Chondrocyte (in vitro differentiated cells): Measurements from ENCODE around the gene L3HYPDH. TPM values are rescaled to one million over a fixed set of nuclear protein-coding genes. Genes with fewer than 3 reads are reported as not detected.

Experiments
- DNase-seq: peaks from one replicate; pipeline ENCODE4 v3.0.0; 2021; ENCODE audit warnings: mixed read lengths, low spot score
- H3K27ac Mint-ChIP-seq: one replicate; pipeline ENCODE4 v1.8.0; 2021; ENCODE audit warnings: mild to moderate bottlenecking, moderate library complexity, mixed read lengths; ENCODE audit not compliant: unreplicated experiment
- H3K27me3 Mint-ChIP-seq: 2 replicates; pipeline ENCODE4 v1.8.0; 2021; ENCODE audit warnings: low read depth, mixed read lengths
- H3K36me3 Mint-ChIP-seq: 2 replicates; pipeline ENCODE4 v1.8.0; 2021; ENCODE audit warnings: low read depth, mixed read lengths
- H3K4me1 Mint-ChIP-seq: 2 replicates; pipeline ENCODE4 v1.8.0; 2021; ENCODE audit warnings: low read depth, mild to moderate bottlenecking, mixed read lengths
- H3K4me3 Mint-ChIP-seq: one replicate; pipeline ENCODE4 v1.8.0; 2021; ENCODE audit warnings: mild to moderate bottlenecking, moderate library complexity, mixed read lengths; ENCODE audit not compliant: unreplicated experiment
- H3K9me3 Mint-ChIP-seq: 2 replicates; pipeline ENCODE4 v1.8.0; 2021; ENCODE audit warnings: low read depth, mixed read lengths
- CTCF ChIP-seq: fragments of 200-600 bp; sonication (generic); IDR thresholded peaks from 2 replicates; pipeline ENCODE4 v1.5.0; 2021; ENCODE audit warnings: antibody characterized with exemption, mild to moderate bottlenecking, moderate library complexity
- long read RNA-seq: library from polyadenylated mRNA; stranded (forward); transcript quantifications from one replicate; pipeline ENCODE4 v2.0.0, GENCODE V29; 2021
- total RNA-seq: library from RNA; stranded (reverse); gene quantifications from 3 replicates; pipeline ENCODE4 v1.2.1, GENCODE V29; 2021

The L3HYPDH gene
- 35.3 to 56.6 TPM (median 39.1 TPM) in 3 replicates for total RNA-seq
- long read RNA-seq, transcript L3HYPDH-201 (5 exons, 1,527 nt), result major isoform, 31 of 46 reads
- long read RNA-seq, partial matches to known transcripts, result 2 of 46 reads
- long read RNA-seq, other reads (novel, unspliced or antisense), result 13 of 46 reads

DNA sequence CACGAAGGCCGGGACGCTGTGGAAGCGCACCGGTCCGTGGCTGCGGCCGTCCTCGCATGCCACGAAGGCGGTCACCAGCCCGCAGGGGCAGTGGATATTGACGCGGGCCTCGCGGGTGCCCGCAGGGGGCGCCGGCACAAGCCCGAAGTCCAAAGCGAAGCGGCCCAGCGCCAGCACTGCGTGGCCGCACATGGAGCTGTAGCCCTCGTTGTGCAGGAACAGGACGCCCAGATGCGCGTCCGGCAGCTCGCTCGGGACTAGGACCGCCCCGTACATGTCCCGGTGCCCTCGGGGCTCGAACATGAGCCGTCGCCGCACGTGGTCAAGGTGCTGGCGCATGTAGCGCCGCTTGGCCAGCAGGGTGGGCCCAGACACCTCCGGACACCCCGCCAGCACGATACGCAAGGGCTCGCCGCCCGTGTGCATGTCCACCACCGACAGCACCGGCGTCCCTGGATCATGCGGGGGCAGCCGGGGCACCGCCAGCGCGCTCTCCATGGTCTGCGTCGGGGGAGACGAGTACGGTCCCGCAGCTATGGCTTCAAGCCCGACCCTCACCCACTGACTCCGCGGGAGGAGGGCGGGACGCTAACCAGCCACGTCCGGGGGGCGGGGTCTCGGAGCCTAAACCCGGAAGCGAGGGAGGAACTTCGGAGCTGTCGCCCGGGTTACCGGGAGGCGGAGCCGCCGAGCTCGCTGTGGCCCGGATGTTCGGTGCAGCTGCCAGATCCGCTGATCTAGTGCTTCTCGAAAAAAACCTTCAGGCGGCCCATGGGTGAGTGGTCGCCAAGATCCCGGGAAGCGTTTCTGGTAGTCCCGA, at the start of gene L3HYPDH, which contains the start of gene JKAMP:
L3HYPDH (minus strand) TSS at position 590 of the 820 bp plus-strand sequence; CDS start at position 498, 92 bp downstream.
JKAMP (plus strand) TSS at position 699 of the 820 bp plus-strand sequence; CDS start at position 772, 73 bp downstream.
- no peaks in the 10 kb centered on the region for H3K27me3 Mint-ChIP-seq
- no peaks in the 10 kb centered on the region for H3K9me3 Mint-ChIP-seq
- TF ChIP-seq CTCF, result peak; percentile 84
- DNase-seq, result peak; percentile 99
- peak within 1 kb of the TSS; percentile 97 for H3K27ac Mint-ChIP-seq
- peaks cover 10% of the 10 kb centered on the region for H3K36me3 Mint-ChIP-seq
- peaks cover 58% of the 10 kb centered on the region for H3K4me1 Mint-ChIP-seq
- H3K4me3 Mint-ChIP-seq, result peak within 1 kb of the TSS; percentile 94

GRCh38 chr14:59532419-59532818, 48.2 kb upstream of the L3HYPDH start:
- no peak overlapping the region for H3K4me3 Mint-ChIP-seq
- TF ChIP-seq CTCF, result no peak
- DNase-seq, result no peak
- H3K36me3 Mint-ChIP-seq, result peaks cover 3% of the 10 kb centered on the region
- H3K9me3 Mint-ChIP-seq, result peaks cover 7% of the 10 kb centered on the region
- peaks cover 3% of the 10 kb centered on the region for H3K27me3 Mint-ChIP-seq
- no peak overlapping the region for H3K27ac Mint-ChIP-seq
- no peaks in the 10 kb centered on the region for H3K4me1 Mint-ChIP-seq

- H3K4me3 Mint-ChIP-seq, result no peak overlapping the region
- H3K4me1 Mint-ChIP-seq, result no peaks in the 10 kb centered on the region
- TF ChIP-seq CTCF, result no peak
- H3K27ac Mint-ChIP-seq, result no peak overlapping the region
- peaks cover 5% of the 10 kb centered on the region for H3K27me3 Mint-ChIP-seq
- peaks cover 10% of the 10 kb centered on the region for H3K9me3 Mint-ChIP-seq
- no peak for DNase-seq
- peaks cover 3% of the 10 kb centered on the region for H3K36me3 Mint-ChIP-seq
These were observed 46.1 kb upstream of the L3HYPDH start for GRCh38 chr14:59530349-59530748.

DNA sequence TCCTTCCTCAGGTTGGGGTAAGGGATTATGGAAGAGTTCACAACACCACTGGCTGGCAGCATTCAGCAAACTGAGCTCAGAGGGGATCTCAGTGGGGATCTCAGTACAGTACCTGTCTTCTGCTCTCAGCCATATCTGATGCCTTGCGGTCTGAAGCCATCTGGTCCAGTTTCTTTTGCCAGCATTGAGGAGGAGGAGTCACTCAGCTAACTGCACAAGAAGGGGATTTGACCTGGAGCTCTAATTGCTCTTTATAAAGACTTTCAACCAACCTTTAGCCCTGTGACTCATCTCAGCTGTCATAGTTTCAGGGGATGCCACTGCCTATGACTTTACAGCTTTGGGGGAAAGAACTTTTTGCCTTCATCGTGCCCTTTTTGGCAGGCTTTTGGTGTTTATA, 45.0 kb upstream of the L3HYPDH start:
- Mint-ChIP-seq H3K36me3 (peaks cover 3% of the 10 kb centered on the region), H3K27ac (no peak overlapping the region), H3K9me3 (peaks cover 10% of the 10 kb centered on the region), H3K27me3 (peaks cover 10% of the 10 kb centered on the region), H3K4me1 (no peaks in the 10 kb centered on the region), H3K4me3 (no peak overlapping the region)
- DNase-seq, result no peak
- no peak for TF ChIP-seq CTCF

- H3K4me1 Mint-ChIP-seq, result no peaks in the 10 kb centered on the region
- H3K36me3 Mint-ChIP-seq, result no peaks in the 10 kb centered on the region
- H3K4me3 Mint-ChIP-seq, result no peak overlapping the region
- DNase-seq, result no peak
- no peak for TF ChIP-seq CTCF
- H3K27me3 Mint-ChIP-seq, result peaks cover 32% of the 10 kb centered on the region
- H3K9me3 Mint-ChIP-seq, result peaks cover 9% of the 10 kb centered on the region
- no peak overlapping the region for H3K27ac Mint-ChIP-seq
These were observed 36.0 kb upstream of the L3HYPDH start for GRCh38 chr14:59520224-59520623.
